GM13977 (cell line): ENCODE measurements around the gene TUBB.

Experiments
- DNase-seq: peaks from one replicate; pipeline ENCODE4 v3.0.0; 2012; ENCODE audit warnings: low spot score
- in situ Hi-C: fragments of 300-500 bp; cut with MboI; formaldehyde crosslinking; loops from one replicate; pipeline ENCODE4 v1.12.0; 2022; ENCODE audit warnings: low sequenced_read_pairs, low pct_unique_long_range_greater_than_20kb, mixed read lengths, inconsistent platforms; ENCODE audit not compliant: unreplicated experiment
- TF ChIP-seq, protein P1 (sequence below): IDR thresholded peaks from 2 replicates; pipeline ENCODE4 v1.5.1; 2012; ENCODE audit warnings: mild to moderate bottlenecking, control low read depth; ENCODE audit not compliant: insufficient read depth; ENCODE audit errors: extremely low read depth, missing control alignments

The TUBB gene

DNA sequence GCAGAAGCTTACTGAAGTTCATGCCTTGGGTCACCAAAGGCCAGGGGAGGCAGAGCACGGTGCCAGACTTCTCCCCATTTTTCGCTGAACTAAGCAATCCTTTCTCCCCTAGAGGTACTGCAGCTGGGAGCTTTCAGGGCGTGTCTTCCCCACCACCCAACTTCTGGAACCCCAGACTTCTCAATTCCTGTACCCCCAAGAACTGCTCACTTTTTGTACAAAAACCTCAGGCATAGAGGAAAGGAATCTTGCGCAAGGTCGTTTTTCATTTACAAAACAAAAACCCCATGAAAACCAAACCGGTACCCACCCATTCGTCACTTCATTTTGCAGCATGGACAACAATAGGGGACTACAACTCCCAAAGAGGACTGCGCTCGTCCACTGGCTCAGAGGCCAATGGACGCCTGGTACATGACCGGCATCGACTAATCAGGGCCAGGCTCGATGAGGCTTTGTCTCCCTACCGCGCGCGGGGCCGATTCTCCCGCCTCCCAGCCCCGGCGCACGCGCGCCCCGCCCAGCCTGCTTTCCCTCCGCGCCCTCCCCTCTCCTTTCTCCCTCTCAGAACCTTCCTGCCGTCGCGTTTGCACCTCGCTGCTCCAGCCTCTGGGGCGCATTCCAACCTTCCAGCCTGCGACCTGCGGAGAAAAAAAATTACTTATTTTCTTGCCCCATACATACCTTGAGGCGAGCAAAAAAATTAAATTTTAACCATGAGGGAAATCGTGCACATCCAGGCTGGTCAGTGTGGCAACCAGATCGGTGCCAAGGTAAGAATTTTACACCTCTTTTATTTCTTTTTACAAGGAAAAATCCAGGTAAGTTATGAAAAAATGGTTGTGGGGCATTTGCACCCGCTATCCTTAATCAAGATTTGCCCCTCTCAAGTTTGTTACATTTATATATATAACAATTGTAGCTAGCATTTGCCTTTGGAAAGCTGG lies at the start of gene TUBB:
Gene TUBB, plus strand, starts transcription at position 562 of the 947 bp plus-strand sequence. Its CDS starts 155 bp downstream, at position 717.
- TF ChIP-seq, protein P1, sequence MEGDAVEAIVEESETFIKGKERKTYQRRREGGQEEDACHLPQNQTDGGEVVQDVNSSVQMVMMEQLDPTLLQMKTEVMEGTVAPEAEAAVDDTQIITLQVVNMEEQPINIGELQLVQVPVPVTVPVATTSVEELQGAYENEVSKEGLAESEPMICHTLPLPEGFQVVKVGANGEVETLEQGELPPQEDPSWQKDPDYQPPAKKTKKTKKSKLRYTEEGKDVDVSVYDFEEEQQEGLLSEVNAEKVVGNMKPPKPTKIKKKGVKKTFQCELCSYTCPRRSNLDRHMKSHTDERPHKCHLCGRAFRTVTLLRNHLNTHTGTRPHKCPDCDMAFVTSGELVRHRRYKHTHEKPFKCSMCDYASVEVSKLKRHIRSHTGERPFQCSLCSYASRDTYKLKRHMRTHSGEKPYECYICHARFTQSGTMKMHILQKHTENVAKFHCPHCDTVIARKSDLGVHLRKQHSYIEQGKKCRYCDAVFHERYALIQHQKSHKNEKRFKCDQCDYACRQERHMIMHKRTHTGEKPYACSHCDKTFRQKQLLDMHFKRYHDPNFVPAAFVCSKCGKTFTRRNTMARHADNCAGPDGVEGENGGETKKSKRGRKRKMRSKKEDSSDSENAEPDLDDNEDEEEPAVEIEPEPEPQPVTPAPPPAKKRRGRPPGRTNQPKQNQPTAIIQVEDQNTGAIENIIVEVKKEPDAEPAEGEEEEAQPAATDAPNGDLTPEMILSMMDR = no peak
- in situ Hi-C loops = no loop called here
- DNase-seq = peak; percentile 92

DNA sequence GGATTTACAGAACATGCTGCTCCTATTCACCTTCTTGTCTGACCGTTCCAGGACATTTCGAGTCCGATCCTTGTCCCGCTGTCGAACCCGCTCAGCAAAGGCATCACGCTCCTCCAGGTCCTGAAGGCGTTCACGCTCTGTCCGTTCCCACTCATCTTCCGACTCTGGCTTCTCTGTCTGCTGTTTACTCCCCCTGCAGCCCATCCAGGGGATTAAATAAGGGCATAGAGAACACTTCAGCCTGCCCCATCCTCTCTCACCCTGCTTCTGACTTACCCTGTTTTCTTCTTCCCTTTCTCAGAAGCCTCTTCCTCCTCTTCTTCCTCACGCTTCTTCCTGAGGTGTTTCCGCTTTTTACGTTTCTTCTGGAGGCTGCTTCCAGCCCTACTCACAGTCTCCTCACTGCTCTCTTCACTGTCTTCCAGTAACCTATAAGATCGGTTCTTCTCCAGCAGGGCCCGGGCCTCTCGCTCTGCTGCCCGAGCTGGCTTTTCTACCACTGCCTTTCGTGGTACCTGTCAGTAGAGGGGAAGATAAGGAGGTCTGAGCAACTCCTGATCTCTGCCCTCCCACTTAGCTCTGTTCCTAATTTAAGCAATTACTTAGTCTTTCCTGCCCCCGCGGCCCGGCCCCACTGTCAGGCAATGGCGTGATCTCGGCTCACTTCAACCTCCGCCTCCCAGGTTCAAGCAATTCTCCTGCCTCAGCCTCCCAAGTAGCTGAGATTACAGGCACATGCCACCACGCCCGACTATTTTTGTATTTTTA lies 49.2 kb upstream of the TUBB start:
- TF ChIP-seq, protein P1 = no peak
- in situ Hi-C loops = no loop called here
- no peak for DNase-seq

DNA sequence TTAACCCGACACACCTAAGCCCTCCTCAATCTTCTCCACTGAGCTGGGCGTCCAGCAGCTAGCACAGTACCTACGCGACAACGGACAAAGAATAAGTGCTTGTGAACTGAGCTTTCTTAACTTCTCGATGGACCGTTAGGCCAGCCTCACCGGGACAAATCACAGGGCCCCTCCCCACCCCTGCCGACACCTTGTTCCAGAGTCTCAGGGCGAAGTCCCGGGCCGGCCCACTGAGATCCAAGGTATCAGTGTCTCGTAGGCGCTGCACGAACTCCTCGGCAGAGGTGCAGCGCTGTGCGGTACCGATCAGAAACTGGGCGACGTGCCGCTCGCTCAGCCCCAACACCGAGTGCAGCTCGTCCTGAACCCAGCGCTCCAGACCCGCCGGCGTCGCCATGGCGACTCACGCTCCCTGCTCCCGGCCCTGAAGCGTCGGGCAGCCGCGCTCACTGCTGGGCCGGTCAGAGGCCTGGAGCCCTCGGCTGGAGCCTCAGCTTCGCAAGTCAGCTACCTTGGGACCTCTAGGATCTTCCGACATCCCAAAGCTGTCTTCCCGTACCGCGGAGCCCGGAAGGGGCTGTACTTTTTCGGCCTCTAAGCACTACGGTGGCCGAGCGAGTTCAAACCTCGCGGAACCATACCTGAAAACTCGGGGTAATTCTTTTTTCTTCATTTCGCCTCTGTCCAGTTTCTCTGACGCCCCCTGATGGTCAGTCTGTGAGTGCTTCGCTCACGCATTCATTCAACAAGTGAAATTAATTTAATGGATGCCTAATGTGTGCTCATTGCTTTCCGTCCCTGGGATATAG lies 47.5 kb upstream of the TUBB start, which contains the start of gene DHX16:
Gene DHX16, minus strand, starts transcription at position 562 of the 809 bp plus-strand sequence. Its CDS starts 165 bp downstream, at position 397.
- in situ Hi-C loops = no loop called here
- peak; percentile 95 for DNase-seq
- TF ChIP-seq, protein P1 = peak; percentile 83

DNA sequence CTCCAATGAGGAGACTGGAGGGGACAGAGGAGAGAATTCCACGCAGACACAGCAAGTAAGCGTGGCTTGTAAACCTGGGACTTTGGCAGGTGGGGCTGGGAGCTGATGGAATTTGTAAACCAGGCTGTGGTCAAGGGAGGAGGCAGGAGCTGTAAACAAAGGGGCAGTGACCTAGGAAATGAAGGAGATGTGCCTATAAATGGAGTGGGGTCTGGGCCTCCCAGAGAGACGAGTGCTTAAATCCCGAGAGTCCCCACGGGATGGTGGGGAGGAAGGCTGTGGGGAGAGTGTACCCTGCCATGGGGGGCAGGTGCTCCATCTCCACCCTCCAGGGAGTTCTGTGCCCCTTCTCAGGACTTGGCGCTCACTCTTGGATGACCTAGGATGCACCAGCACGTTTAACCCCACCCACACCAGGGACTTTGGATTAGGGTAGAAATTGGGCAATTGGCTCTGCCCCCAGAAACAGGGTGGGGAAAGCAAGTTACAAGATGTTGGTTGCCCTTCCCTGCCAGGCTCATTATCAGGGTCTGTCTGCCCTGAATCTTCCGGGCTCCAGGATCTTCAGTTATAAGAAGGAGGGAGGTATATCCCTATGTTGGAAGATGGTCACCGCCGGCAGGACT lies 43.4 kb upstream of the TUBB start:
- DNase-seq = no peak
- TF ChIP-seq, protein P1 = no peak
- in situ Hi-C loops = no loop called here

DNA sequence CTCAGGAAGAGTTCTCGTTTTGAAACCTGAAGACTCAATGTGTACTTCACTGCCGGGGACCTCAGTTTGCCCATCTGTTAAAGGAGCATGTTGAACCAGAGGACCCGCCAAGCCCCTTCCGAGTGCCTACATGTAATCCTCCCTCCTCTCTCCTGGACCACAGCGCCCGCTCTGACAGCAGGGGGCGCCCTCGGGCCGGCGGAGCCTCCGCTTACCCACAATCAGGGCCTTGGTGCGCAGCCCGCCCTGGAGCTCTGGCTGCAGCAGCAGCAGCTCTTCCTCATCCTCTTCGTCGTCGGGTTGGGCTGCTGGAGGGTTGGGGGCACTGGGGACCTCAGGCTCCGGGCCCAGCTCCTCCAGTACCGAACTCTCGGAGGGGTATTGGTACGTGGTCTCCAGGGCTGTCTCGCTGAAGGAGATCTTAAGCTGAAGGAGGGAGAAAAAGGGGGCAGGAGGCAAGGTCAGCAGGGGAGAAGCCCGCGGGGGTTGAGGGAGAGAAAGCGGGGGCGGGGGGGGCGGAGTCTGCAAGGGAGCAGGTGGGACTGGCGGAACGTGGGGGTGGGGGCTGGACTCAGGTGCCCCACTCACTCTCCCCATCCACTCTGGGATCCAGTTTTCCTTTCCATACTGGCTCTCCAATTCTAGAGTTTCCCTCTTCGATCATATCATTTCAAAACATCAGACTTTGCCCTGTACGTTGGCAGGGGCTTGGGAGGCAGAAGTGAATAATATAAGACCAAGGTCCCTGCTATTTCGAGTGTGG lies 41.0 kb upstream of the TUBB start:
- in situ Hi-C loops = no loop called here
- DNase-seq = peak; percentile 84
- TF ChIP-seq, protein P1 = peak; percentile 99
